Measurements from ENCODE around the gene PDK3. TPM values are rescaled to one million over a fixed set of nuclear protein-coding genes. Genes with fewer than 3 reads are reported as not detected.

Gene PDK3
- total and polyA plus RNA-seq, 5 experiments from 2014 or later = 26.7 to 40.4 (median 34.4) TPM

DNA sequence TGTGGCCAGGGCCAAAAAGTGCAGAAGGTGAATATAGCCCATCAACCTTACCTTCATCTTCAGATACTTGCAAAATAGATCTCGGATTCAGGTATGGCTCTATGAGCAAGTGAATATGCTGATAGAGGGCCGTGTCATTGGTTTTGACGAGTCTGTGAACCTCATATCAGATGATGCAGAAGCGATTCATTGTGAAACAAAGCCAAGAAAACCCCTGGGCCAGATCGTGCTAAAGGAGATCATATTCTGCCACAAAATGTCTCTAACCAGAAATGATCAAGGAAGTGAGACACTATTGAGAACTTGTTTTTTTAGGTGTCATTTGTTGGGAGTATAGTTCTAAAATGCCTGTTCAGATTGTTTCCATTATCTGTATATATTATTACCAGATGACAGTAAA lies 48.3 kb downstream of the PDK3 start:
- Mint-ChIP-seq H3K27me3 (no peaks in the 10 kb centered on the region), H3K9me3 (no peaks in the 10 kb centered on the region), H3K4me3 (no peak overlapping the region), H3K4me1 (peaks cover 0 to 6% (median 1%) of the 10 kb centered on the region in 4 donors), H3K27ac (no peak overlapping the region), H3K36me3 (peaks cover 0 to 64% (median 0%) of the 10 kb centered on the region in 3 donors)
- DNase-seq (no peak), ATAC-seq (no peak)
- POLR2A ChIA-PET = no interaction called here

DNA sequence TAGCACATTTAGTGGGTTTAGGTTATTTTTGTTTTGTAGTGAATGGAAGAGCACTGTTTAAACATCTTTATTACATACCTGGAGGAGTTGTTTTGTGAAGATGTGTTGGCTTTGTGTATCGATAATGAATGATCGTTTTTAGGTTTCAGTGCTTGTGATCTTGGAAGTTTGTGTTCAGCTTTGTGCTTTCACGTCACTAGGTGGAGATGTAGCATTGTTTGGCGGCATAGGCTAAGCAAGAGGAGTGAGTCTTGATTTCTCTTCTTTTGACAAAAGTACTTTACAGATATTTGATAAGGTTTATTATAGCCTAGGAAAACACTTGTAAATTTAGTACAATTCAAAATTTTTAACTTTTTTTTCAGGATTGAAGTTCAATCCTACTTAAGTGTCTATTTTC lies 50.4 kb downstream of the PDK3 start:
- Mint-ChIP-seq H3K4me3 (no peak overlapping the region), H3K27me3 (no peaks in the 10 kb centered on the region), H3K4me1 (peaks cover 0 to 6% (median 1%) of the 10 kb centered on the region in 4 donors), H3K27ac (no peak overlapping the region), H3K36me3 (peaks cover 0 to 59% (median 0%) of the 10 kb centered on the region in 3 donors), H3K9me3 (no peaks in the 10 kb centered on the region)
- ATAC-seq (no peak), DNase-seq (no peak)
- POLR2A ChIA-PET = no interaction called here

DNA sequence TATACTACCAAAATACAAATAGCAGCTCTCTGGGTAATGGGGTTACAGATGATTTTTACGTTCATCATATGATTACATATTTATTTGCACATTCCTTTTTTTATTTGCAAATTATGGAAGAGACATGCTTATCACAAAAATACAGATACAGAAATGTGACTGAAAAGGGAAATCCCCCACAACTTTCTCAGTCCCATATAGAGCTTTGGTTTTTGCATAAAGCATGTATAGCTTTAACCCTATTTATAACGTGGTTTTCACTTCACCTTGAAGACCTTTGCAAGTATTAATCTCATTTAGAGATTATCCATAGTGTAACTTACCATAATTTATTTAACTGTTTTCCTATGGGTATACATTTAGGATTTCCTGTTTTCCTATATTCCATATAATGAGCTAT lies 55.4 kb downstream of the PDK3 start:
- DNase-seq = no peak
- Mint-ChIP-seq H3K4me3 (no peak overlapping the region), H3K36me3 (peaks cover 3 to 60% (median 5%) of the 10 kb centered on the region in 3 donors), H3K9me3 (no peaks in the 10 kb centered on the region), H3K27me3 (no peaks in the 10 kb centered on the region), H3K4me1 (peaks cover 0 to 3% (median under 1%) of the 10 kb centered on the region in 4 donors), H3K27ac (peak overlapping the region in 1 of 10 donors; percentile 4)
- ATAC-seq = no peak
- POLR2A ChIA-PET = no interaction called here

GRCh38 chrX:24525455-24525854 lies 60.4 kb downstream of the PDK3 start:
- no peak for DNase-seq
- H3K36me3 Mint-ChIP-seq = peaks cover 5 to 72% (median 7%) of the 10 kb centered on the region in 3 donors
- POLR2A ChIA-PET = no interaction called here
- peak overlapping the region in 1 of 10 donors; percentile 12 for H3K27ac Mint-ChIP-seq
- H3K27me3 Mint-ChIP-seq = no peaks in the 10 kb centered on the region
- ATAC-seq = no peak
- H3K9me3 Mint-ChIP-seq = no peaks in the 10 kb centered on the region
- H3K4me1 Mint-ChIP-seq = no peaks in the 10 kb centered on the region
- H3K4me3 Mint-ChIP-seq = no peak overlapping the region

GRCh38 chrX:24526616-24527015 lies 61.5 kb downstream of the PDK3 start:
- ATAC-seq = no peak
- POLR2A ChIA-PET = no interaction called here
- Mint-ChIP-seq H3K27me3 (no peaks in the 10 kb centered on the region), H3K4me1 (no peaks in the 10 kb centered on the region), H3K4me3 (no peak overlapping the region), H3K36me3 (peaks cover 2 to 71% (median 9%) of the 10 kb centered on the region in 3 donors), H3K9me3 (no peaks in the 10 kb centered on the region), H3K27ac (no peak overlapping the region)
- DNase-seq = no peak

- H3K27ac Mint-ChIP-seq = no peak overlapping the region
- DNase-seq (no peak), ATAC-seq (no peak)
- peaks cover 0 to 78% (median 9%) of the 10 kb centered on the region in 3 donors for H3K36me3 Mint-ChIP-seq
- H3K4me1 Mint-ChIP-seq = no peaks in the 10 kb centered on the region
- POLR2A ChIA-PET = no interaction called here
- H3K9me3 Mint-ChIP-seq = no peaks in the 10 kb centered on the region
- H3K4me3 Mint-ChIP-seq = no peak overlapping the region
- no peaks in the 10 kb centered on the region for H3K27me3 Mint-ChIP-seq
Observed at GRCh38 chrX:24528605-24529004, 63.5 kb downstream of the PDK3 start.

- peak overlapping the region in 1 of 10 donors; percentile 30 for H3K27ac Mint-ChIP-seq
- no peak for DNase-seq
- peaks cover 0 to 60% (median 15%) of the 10 kb centered on the region in 3 donors for H3K36me3 Mint-ChIP-seq
- ATAC-seq = no peak
- H3K4me1 Mint-ChIP-seq = no peaks in the 10 kb centered on the region
- H3K27me3 Mint-ChIP-seq = no peaks in the 10 kb centered on the region
- POLR2A ChIA-PET = no interaction called here
- H3K4me3 Mint-ChIP-seq = no peak overlapping the region
- H3K9me3 Mint-ChIP-seq = no peaks in the 10 kb centered on the region
Observed at GRCh38 chrX:24536551-24536950, 71.5 kb downstream of the PDK3 start.

DNA sequence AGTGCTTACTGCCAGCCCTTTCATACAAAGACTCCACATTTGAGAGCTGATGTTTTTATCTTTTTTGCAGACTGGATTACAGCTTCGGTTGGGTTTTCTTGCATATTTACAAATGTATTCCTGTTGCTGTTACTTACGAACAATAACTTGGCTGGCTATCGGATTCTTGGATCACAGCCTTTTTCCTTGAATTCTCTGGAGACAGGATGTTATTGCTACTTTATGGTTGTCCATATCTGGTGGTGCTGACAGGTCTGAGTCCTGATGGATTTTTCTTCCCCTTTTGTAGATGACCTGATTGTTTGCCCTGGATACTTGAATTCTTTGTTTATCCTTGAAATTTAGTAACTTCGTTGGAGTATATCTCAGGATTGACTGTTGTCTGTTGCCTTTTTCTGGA lies 77.7 kb downstream of the PDK3 start:
- Mint-ChIP-seq H3K36me3 (peaks cover 0 to 41% (median 6%) of the 10 kb centered on the region in 3 donors), H3K9me3 (no peaks in the 10 kb centered on the region), H3K4me1 (no peaks in the 10 kb centered on the region), H3K4me3 (no peak overlapping the region), H3K27ac (no peak overlapping the region), H3K27me3 (no peaks in the 10 kb centered on the region)
- POLR2A ChIA-PET = no interaction called here
- DNase-seq (no peak), ATAC-seq (no peak)

DNA sequence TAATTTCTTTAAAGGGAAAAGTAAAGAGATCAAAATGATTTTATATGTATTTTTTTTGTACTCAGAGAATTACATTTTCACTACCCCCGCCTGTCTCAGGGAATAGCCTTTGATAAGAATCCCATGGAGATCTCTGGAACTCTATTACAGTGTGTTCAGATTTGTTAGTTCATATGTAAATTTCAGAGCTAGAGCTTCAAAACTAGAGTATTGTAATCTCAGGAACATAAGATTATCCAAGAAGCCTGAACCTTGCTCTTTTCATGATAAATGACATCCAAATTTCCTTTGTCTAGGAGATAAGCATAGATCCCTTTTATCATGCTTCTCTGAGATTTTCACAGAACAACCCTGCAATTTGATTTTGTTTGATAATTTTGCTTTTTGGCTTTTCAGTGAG lies 82.9 kb downstream of the PDK3 start:
- ATAC-seq (no peak), DNase-seq (no peak)
- H3K36me3 Mint-ChIP-seq = peaks cover 0 to 18% (median 0%) of the 10 kb centered on the region in 3 donors
- POLR2A ChIA-PET = no interaction called here
- H3K27ac Mint-ChIP-seq = no peak overlapping the region
- no peaks in the 10 kb centered on the region for H3K4me1 Mint-ChIP-seq
- no peaks in the 10 kb centered on the region for H3K27me3 Mint-ChIP-seq
- H3K9me3 Mint-ChIP-seq = no peaks in the 10 kb centered on the region
- H3K4me3 Mint-ChIP-seq = no peak overlapping the region

GRCh38 chrX:24550166-24550565 lies 85.1 kb downstream of the PDK3 start:
- Mint-ChIP-seq H3K4me1 (no peaks in the 10 kb centered on the region), H3K27me3 (no peaks in the 10 kb centered on the region), H3K36me3 (peaks cover 0 to 4% (median 0%) of the 10 kb centered on the region in 3 donors), H3K9me3 (no peaks in the 10 kb centered on the region), H3K4me3 (no peak overlapping the region), H3K27ac (no peak overlapping the region)
- no peak for DNase-seq
- POLR2A ChIA-PET = no interaction called here
- ATAC-seq = no peak

GRCh38 chrX:24553011-24553410 lies 87.9 kb downstream of the PDK3 start:
- POLR2A ChIA-PET = no interaction called here
- H3K4me3 Mint-ChIP-seq = no peak overlapping the region
- DNase-seq (no peak), ATAC-seq (no peak)
- no peaks in the 10 kb centered on the region for H3K4me1 Mint-ChIP-seq
- H3K27ac Mint-ChIP-seq = no peak overlapping the region
- no peaks in the 10 kb centered on the region for H3K27me3 Mint-ChIP-seq
- H3K36me3 Mint-ChIP-seq = no peaks in the 10 kb centered on the region
- H3K9me3 Mint-ChIP-seq = no peaks in the 10 kb centered on the region

DNA sequence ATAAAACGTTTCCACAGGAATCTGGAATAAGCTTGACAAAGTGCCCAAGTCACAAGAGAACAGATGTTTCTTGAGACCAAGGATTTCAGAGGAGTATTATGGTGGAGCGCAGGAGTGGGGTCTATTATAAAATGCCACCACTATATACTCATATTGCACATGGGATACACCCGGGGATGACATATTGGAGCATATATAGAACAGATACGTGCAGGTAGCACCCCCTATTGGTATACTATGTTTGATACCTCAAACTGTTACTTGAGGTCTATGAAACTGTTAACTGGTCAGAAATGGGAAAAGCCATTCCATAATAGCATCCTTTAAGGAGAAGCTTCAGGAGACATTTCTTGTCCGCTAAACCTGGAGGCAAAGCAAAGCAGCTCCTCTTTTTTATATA lies 96.0 kb downstream of the PDK3 start:
- Mint-ChIP-seq H3K36me3 (no peaks in the 10 kb centered on the region), H3K4me3 (no peak overlapping the region), H3K27ac (no peak overlapping the region), H3K9me3 (peaks cover 0 to 4% (median 0%) of the 10 kb centered on the region in 9 donors), H3K27me3 (peaks cover 0 to 6% (median 0%) of the 10 kb centered on the region in 5 donors), H3K4me1 (no peaks in the 10 kb centered on the region)
- POLR2A ChIA-PET = no interaction called here
- DNase-seq (no peak), ATAC-seq (no peak)

GRCh38 chrX:24563291-24564010 lies 98.4 kb downstream of the PDK3 start:
- Mint-ChIP-seq H3K4me3 (no peak overlapping the region), H3K27ac (no peak overlapping the region)

GRCh38 chrX:24566240-24566639 lies 101.2 kb downstream of the PDK3 start:
- Mint-ChIP-seq H3K4me3 (no peak overlapping the region), H3K9me3 (peaks cover 0 to 4% (median 0%) of the 10 kb centered on the region in 9 donors), H3K4me1 (no peaks in the 10 kb centered on the region), H3K27ac (no peak overlapping the region), H3K27me3 (peaks cover 0 to 9% (median 0%) of the 10 kb centered on the region in 5 donors), H3K36me3 (no peaks in the 10 kb centered on the region)
- no peak for ATAC-seq
- POLR2A ChIA-PET = interaction anchor here (0.7 kb wide), 1 partner anchor 17 kb away, joined by 3 read pairs; no protein-coding TSS in a partner anchor
- DNase-seq = no peak

More at GRCh38 chrX:24563291-24564010, 98.4 kb downstream of the PDK3 start:
- POLR2A ChIA-PET = no interaction called here
- Mint-ChIP-seq H3K4me1 (no peaks in the 10 kb centered on the region), H3K9me3 (peaks cover 0 to 4% (median 0%) of the 10 kb centered on the region in 9 donors), H3K27me3 (peaks cover 0 to 6% (median 0%) of the 10 kb centered on the region in 5 donors), H3K36me3 (no peaks in the 10 kb centered on the region)
- DNase-seq (no peak), ATAC-seq (no peak)

Measured in naive thymus-derived CD8-positive, alpha-beta T cell (primary cell).